ENCODE measurements around the gene GCK. TPM values are rescaled to one million over a fixed set of nuclear protein-coding genes. Genes with fewer than 3 reads are reported as not detected.
A peak's percentile ranks its signal among the peaks of the same experiment; 100 is the strongest.
"Not testable (repeated sequence)": the region's sequence is repeated elsewhere in the genome, so short reads cannot be mapped to it uniquely, and the experiment has no call there.

The GCK gene
- total RNA-seq, 4 donors from 2014 or later: 0.25 to 1.2 TPM; not detected in 2

DNA sequence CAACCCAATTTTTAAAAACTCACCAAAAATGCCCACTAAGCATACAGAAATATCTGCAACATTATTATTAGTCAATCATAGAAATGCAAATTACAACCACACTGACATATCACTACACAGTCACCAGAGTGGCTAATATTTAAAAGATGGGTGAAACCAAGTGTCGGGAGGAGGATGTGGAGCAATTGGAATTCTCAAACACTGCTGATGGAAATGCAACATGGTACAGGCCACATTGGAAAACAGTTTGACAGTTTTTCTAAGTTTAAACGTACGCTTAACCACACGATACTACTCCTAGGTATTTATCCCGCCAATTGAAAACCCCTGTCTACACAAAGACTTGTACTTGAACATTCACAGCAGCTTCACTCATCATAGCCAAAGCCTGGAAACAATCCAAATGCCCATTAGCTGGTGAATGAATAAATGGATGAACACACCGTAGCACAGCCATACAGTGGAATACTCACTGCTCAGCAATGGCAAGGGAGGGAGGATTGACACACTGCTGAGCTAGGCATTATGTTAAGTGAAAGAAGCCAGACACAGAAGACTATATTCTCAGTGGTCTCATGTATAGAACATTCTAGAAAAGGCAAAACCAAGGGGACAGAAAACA, 16.3 kb downstream of the GCK start:
- 86 to 88% methylated on average over 6 of the region's 6 CpGs for WGBS, 2 donors
- DNase-seq (ENCODE audit: low spot score in 2 of 2): no peak
- no peak overlapping the region for H3K4me3 ChIP-seq (ENCODE audit: low read depth, poor library complexity, severe bottlenecking)
- TF ChIP-seq, protein P1, sequence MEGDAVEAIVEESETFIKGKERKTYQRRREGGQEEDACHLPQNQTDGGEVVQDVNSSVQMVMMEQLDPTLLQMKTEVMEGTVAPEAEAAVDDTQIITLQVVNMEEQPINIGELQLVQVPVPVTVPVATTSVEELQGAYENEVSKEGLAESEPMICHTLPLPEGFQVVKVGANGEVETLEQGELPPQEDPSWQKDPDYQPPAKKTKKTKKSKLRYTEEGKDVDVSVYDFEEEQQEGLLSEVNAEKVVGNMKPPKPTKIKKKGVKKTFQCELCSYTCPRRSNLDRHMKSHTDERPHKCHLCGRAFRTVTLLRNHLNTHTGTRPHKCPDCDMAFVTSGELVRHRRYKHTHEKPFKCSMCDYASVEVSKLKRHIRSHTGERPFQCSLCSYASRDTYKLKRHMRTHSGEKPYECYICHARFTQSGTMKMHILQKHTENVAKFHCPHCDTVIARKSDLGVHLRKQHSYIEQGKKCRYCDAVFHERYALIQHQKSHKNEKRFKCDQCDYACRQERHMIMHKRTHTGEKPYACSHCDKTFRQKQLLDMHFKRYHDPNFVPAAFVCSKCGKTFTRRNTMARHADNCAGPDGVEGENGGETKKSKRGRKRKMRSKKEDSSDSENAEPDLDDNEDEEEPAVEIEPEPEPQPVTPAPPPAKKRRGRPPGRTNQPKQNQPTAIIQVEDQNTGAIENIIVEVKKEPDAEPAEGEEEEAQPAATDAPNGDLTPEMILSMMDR (IDR thresholded peaks at IDR 0.05): no peak
- no peak for TF ChIP-seq POLR2A (IDR thresholded peaks at IDR 0.05)
- intact Hi-C loops (cut with DNase I; ENCODE audit: low total_unique reads): no loop called here

DNA sequence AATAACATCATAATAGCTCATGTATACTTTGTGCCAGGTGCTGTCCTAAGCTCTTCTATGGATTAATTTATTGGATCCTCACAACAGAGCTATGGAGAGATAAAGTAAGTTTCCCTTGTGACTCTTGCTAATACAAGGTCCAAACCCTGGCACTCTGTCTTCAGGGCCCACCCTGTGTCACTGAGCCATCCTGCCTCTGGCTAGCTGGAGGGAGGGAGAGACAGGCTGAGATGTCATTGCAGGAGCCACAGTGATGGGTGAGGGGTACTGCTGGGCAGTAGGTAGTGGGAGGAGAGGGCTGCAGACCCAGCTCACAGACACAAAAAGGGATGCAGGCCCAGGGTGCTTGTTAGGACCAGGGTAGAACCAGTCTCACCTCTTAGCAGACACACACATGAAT, 16.9 kb downstream of the GCK start:
- H3K4me3 ChIP-seq (ENCODE audit: low read depth, poor library complexity, severe bottlenecking): no peak overlapping the region
- peak in 1 of 2 donors; percentile 40 for DNase-seq (ENCODE audit: low spot score in 2 of 2)
- TF ChIP-seq POLR2A (IDR thresholded peaks at IDR 0.05): no peak
- TF ChIP-seq, protein P1 (IDR thresholded peaks at IDR 0.05): no peak
- intact Hi-C loops (cut with DNase I; ENCODE audit: low total_unique reads): no loop called here

DNA sequence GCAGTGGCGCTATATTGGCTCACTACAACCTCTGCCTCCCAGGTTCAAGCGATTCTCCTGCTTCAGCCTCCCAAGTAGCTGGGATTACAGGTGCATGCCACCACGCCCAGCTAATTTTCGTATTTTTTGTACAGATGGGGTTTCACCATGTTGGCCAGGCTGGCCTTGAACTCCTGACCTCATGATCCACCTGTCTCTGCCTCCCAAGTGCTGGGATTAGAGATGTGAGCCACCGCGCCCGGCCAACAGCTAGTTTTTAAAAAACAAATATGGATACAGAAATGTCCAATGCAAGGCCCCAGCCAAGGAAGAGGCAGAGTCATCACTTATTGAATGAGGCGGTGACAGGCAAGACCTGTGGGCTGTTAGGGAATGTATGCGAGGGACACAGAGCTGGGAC, 17.3 kb downstream of the GCK start:
- WGBS, 2 donors: 89 to 93% methylated on average over 9 of the region's 9 CpGs
- peak in 1 of 2 donors; percentile 50 for DNase-seq (ENCODE audit: low spot score in 2 of 2)
- intact Hi-C loops (cut with DNase I; ENCODE audit: low total_unique reads); H3K4me3 ChIP-seq (ENCODE audit: low read depth, poor library complexity, severe bottlenecking): not testable (repeated sequence)

DNA sequence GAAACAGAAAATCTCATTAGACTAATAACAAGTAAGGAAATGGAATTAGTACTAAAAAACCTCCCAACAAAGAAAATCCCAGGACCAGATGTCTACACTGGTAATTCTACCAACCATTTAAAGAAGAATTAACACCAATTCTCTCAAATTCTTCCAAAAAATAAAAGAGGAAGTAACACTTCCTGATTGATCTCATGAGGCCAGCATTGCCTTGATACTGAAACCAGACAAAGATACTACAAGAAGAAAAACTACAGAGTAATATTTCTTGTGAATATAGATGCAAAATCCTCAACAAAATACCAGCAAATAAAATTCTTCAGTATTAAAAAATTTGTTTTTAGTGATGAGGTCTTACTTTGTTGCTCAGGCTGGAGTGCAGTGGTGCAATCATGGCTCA, 21.3 kb downstream of the GCK start:
- H3K4me3 ChIP-seq (ENCODE audit: low read depth, poor library complexity, severe bottlenecking): no peak overlapping the region
- TF ChIP-seq, protein P1 (IDR thresholded peaks at IDR 0.05): no peak
- no peak for TF ChIP-seq POLR2A (IDR thresholded peaks at IDR 0.05)
- DNase-seq (ENCODE audit: low spot score in 2 of 2): no peak
- intact Hi-C loops (cut with DNase I; ENCODE audit: low total_unique reads): no loop called here

DNA sequence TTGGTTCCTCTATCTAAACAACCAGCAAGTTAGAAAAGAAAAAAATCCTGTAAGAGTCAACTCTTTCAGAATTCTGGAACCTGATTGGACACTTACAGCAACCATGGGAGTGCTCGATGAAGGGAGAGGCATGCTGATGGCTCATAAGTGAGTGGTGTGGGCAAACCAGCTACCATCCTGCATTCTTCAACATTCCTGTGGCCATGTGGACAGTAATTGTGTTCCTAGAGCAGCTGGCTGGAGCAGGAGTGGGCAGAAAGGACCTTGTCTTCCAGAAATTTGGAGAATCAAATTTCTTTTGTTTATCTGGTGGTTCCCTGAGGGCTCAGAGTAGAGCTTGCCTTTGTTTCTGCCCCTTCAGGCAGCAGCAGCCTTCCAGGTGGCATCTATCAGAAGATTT, 25.6 kb downstream of the GCK start:
- TF ChIP-seq POLR2A (IDR thresholded peaks at IDR 0.05): no peak
- TF ChIP-seq, protein P1 (IDR thresholded peaks at IDR 0.05): no peak
- peak in 1 of 2 donors; percentile 15 for DNase-seq (ENCODE audit: low spot score in 2 of 2)
- 36 to 61% methylated on average over 1 of the region's 1 CpG for WGBS, 2 donors

DNA sequence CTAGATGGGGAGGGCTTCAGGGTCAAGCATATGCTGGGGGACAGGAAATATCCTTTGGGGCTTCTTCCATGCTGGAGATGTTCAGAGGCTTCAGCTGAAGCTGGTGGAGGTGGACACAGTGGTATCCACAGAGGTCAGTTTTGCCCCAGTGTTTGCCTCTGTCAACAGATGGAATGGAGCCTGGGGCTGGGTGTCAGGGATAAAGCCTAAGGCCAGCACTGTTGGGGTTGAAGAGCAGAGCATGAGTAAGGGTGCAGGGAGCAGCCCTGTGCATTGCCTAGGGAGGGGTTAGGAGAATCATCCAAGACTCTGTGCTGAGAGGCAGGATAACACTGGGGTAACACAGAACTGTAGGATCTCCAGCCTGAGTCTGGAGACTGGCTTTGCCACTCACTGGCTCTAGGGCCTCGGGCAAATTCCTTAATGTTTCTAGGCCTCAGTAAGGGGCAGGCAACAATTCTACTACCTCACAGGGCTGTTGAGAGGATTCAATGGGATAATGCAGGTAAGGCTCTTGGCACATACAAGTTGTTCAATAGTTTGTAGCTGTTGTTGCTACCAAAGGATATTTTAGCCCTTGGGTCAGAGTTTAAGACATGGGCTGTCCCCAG, 26.3 kb downstream of the GCK start:
- DNase-seq (ENCODE audit: low spot score in 2 of 2): peak in 1 of 2 donors; percentile 37
- TF ChIP-seq, protein P1 (IDR thresholded peaks at IDR 0.05): no peak
- TF ChIP-seq POLR2A (IDR thresholded peaks at IDR 0.05): no peak
- no peak overlapping the region for H3K4me3 ChIP-seq (ENCODE audit: low read depth, poor library complexity, severe bottlenecking)
- WGBS, 2 donors: 54 to 73% methylated on average over 1 of the region's 1 CpG
- intact Hi-C loops (cut with DNase I; ENCODE audit: low total_unique reads): no loop called here

More for the DNA sequence above, 25.6 kb downstream of the GCK start:
- H3K4me3 ChIP-seq (ENCODE audit: low read depth, poor library complexity, severe bottlenecking): no peak overlapping the region
- intact Hi-C loops (cut with DNase I; ENCODE audit: low total_unique reads): no loop called here
